BJ (cell line): Measurements from ENCODE around the gene TRAPPC4. TPM values are rescaled to one million over a fixed set of nuclear protein-coding genes. Genes with fewer than 3 reads are reported as not detected.

Experiments
- CTCF ChIA-PET: fragments of 350-600 bp; formaldehyde crosslinking; extraction: SDS; loops from one replicate; lab custom pipeline; 2021; ENCODE audit warnings: antibody characterized with exemption, inconsistent platforms; lab: Yijun Ruan, JAX
- POLR2A ChIA-PET: fragments of 300-600 bp; sonication (Branson Sonifier 250); formaldehyde crosslinking; extraction: SDS; loops from one replicate; lab custom pipeline; 2021; ENCODE audit warnings: antibody characterized with exemption; lab: Charles Lee
- DNase-seq: peaks from one replicate; pipeline ENCODE4 v3.0.0-alpha.2; 2011; ENCODE audit warnings: low read depth
- H3K27me3 ChIP-seq: 2 replicates; pipeline ENCODE4 v1.6.0; 2011; ENCODE audit warnings: low read length; ENCODE audit not compliant: control insufficient read depth, insufficient read depth
- H3K36me3 ChIP-seq: 2 replicates; pipeline ENCODE4 v1.5.1; 2011; ENCODE audit warnings: low read length; ENCODE audit not compliant: control insufficient read depth, insufficient read depth
- H3K4me3 ChIP-seq: 2 replicates; pipeline ENCODE4 v1.5.1; 2011; ENCODE audit warnings: low read depth, mild to moderate bottlenecking, control low read depth, low read length
- polyA plus RNA-seq: library from polyadenylated mRNA; depleted of rRNA; stranded (reverse); fragments of >200 nt; gene quantifications from 2 replicates; pipeline ENCODE4 v1.2.3, GENCODE V29; 2011
- TF ChIP-seq, protein P1 (sequence below): IDR thresholded peaks from 2 replicates; pipeline ENCODE4 v1.5.1; 2011; ENCODE audit warnings: low read depth, mild to moderate bottlenecking, control low read depth, inconsistent platforms, low read length, moderate library complexity; ENCODE audit not compliant: insufficient read depth

The TRAPPC4 gene
- polyA plus RNA-seq, 1 experiment = 167 TPM

DNA sequence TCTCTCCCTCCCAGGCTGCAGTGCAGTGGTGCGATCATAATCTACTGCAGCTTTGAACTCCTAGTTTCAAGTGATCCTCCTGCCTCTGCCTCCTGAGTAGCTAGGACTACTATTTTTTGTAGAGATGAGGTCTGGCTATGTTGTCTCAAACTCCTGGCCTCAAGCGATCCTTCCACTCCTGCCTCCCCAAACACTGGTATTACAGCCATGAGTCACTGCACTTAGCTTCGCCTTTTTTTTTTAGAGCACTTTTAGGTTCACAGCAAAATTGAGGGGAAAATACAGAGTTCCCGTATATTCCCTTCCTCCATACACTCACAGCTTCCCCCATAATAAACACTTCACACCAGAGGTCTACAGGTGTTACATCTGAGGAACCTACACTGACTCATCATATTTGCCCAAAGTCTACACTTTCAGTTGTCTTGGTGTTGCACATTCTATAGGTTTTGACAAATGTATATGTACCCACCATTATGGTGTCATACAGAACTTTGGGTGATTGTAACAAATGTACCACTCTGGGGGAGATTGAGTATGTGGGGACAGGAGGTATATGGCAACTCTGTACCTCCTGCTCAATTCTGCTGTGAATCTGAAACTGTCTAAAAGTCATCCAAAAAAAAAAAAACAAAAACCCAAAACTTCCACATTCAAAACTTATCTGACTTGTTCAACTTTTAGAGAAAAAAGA is 23.4 kb downstream of the TRAPPC4 start:
- Histone ChIP-seq H3K36me3 (peaks cover 17% of the 10 kb centered on the region), H3K4me3 (no peak overlapping the region), H3K27me3 (no peaks in the 10 kb centered on the region)
- POLR2A ChIA-PET = no interaction called here
- CTCF ChIA-PET = interaction anchor here (0.8 kb wide), 1 partner anchor 9 kb away, joined by 5 read pairs; no protein-coding TSS in a partner anchor
- TF ChIP-seq, protein P1, sequence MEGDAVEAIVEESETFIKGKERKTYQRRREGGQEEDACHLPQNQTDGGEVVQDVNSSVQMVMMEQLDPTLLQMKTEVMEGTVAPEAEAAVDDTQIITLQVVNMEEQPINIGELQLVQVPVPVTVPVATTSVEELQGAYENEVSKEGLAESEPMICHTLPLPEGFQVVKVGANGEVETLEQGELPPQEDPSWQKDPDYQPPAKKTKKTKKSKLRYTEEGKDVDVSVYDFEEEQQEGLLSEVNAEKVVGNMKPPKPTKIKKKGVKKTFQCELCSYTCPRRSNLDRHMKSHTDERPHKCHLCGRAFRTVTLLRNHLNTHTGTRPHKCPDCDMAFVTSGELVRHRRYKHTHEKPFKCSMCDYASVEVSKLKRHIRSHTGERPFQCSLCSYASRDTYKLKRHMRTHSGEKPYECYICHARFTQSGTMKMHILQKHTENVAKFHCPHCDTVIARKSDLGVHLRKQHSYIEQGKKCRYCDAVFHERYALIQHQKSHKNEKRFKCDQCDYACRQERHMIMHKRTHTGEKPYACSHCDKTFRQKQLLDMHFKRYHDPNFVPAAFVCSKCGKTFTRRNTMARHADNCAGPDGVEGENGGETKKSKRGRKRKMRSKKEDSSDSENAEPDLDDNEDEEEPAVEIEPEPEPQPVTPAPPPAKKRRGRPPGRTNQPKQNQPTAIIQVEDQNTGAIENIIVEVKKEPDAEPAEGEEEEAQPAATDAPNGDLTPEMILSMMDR = no peak
- DNase-seq = no peak

DNA sequence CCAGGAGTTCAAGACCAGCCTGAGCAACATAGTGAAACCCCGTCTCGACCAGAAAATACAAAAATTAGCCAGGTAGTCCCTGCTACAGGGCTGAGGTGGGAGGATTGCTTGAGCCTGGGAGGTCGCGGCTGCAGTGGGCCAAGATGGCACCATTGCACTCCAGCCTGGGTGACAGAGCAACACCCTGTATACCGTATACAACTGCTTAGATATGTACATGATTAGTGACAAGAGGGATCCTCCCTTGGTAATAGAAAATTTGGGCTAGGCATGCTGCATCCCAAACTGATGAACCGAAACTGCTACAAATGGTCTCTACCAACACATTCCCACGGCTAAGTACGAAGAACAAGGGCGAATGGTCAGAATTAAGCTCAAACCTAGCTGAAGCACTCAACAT is 24.4 kb downstream of the TRAPPC4 start:
- CTCF ChIA-PET = interaction anchor here (0.6 to 0.8 kb wide), 2 partner anchors 10 to 281 kb away, joined by 3 read pairs; no protein-coding TSS in a partner anchor
- POLR2A ChIA-PET = no interaction called here
- TF ChIP-seq, protein P1 = no peak
- peaks cover 22% of the 10 kb centered on the region for H3K36me3 ChIP-seq
- no peak for DNase-seq
- no peaks in the 10 kb centered on the region for H3K27me3 ChIP-seq
- H3K4me3 ChIP-seq = no peak overlapping the region

DNA sequence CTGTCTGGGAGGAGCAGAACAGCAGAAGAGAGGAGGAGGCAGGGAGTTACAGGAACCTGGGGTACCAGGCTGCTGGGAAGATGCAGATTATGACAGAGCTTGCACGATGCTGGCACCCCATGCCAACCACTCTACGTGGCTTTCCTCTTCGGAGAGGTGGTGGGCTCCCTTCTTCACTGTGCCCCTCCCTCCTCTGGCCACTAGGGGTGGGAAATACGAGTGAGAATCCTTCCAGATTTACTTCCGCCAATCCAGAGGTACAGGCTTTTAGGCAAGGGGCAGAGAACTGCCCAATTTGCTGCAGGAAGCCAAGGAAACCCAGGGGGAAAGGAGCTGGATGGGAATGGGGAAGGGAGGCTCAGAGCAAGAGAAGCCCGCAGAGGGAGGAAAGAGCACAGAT is 26.1 kb downstream of the TRAPPC4 start:
- POLR2A ChIA-PET = no interaction called here
- Histone ChIP-seq H3K36me3 (peaks cover 38% of the 10 kb centered on the region), H3K27me3 (no peaks in the 10 kb centered on the region), H3K4me3 (no peak overlapping the region)
- TF ChIP-seq, protein P1 = peak; percentile 16; the same call in 1 of the 2 replicates
- no peak for DNase-seq
- CTCF ChIA-PET = interaction anchor here (1.1 kb wide), 1 partner anchor 11 kb away, joined by 3 read pairs; no protein-coding TSS in a partner anchor

DNA sequence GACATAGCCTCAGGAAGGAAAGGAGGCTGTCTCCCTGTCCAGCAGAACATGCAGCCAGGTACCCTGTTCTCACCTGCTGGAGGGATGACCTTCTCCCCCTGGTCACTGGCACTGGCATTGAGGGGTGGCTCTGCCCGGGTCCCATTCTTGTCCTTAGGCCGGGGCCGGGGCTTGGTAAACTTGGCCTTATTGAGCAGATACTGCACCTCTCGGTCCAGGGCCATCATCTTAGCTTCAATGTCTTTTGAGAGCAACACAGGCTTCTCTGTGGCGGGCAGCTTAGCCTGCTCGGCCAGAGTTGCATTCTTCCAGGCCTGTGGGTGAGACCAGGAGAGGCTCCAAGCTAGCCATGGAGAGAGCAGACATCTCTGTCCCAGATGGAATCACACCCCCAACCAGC is 27.9 kb downstream of the TRAPPC4 start:
- DNase-seq = no peak
- TF ChIP-seq, protein P1 = no peak
- ChIA-PET CTCF (interaction anchor here (1.1 to 1.4 kb wide), 3 partner anchors 31 to 292 kb away, joined by 3 to 5 read pairs (median 4); no protein-coding TSS in a partner anchor), POLR2A (no interaction called here)
- H3K36me3 ChIP-seq = peaks cover 45% of the 10 kb centered on the region
- no peak overlapping the region for H3K4me3 ChIP-seq
- no peaks in the 10 kb centered on the region for H3K27me3 ChIP-seq

DNA sequence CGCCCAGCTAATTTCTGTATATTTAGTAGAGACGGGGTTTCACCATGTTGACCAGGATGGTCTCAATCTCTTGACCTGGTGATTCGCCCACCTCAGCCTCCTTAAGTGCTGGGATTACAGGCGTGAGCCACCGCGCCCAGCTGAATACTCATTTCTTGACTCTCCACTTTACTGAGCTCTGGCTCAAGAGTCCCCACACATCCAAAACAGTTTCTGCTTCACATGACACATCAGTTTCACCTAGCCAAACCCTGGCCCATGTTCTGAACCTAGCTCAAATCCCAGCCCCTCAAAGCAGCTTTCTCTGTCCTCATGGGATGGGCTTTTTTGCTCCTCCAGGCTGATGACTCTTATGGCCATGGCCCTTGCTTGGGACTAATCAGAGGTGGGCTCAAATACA is 28.6 kb downstream of the TRAPPC4 start:
- CTCF ChIA-PET = interaction anchor here (0.6 to 2.3 kb wide), 6 partner anchors 16 to 357 kb away, joined by 3 to 7 read pairs (median 3); no protein-coding TSS in a partner anchor
- POLR2A ChIA-PET = no interaction called here

More for the DNA sequence above, 28.6 kb downstream of the TRAPPC4 start:
- DNase-seq = no peak
- H3K27me3 ChIP-seq = no peaks in the 10 kb centered on the region
- TF ChIP-seq, protein P1 = no peak
- no peak overlapping the region for H3K4me3 ChIP-seq
- peaks cover 52% of the 10 kb centered on the region for H3K36me3 ChIP-seq
